ENCODE measurements around the gene EGR2. TPM values are rescaled to one million over a fixed set of nuclear protein-coding genes. Genes with fewer than 3 reads are reported as not detected.

Gene EGR2
- total RNA-seq, 1 experiment from 2014 or later, result 2.6 TPM

GRCh38 chr10:62811159-62811875, 4.8 kb downstream of the EGR2 start:
- Histone ChIP-seq H4K8ac (replicated peaks; ENCODE audit: insufficient read length, low read depth, low read length) (no peak overlapping the region), H2BK5ac (ENCODE audit: insufficient read length, low read length) (no peak overlapping the region), H3K56ac (ENCODE audit: insufficient read length, low read depth, low read length) (no peak overlapping the region), H2BK15ac (ENCODE audit: low read depth, low read length) (no peak overlapping the region), H3K79me1 (ENCODE audit: insufficient read depth, low read depth, low read length, poor library complexity, severe bottlenecking) (no peaks in the 10 kb centered on the region), H3K23me2 (ENCODE audit: insufficient read length, low read depth, low read length, poor library complexity, severe bottlenecking) (peaks cover 17% of the 10 kb centered on the region), H3K4me2 (ENCODE audit: insufficient read depth, insufficient read length, low read length) (no peak overlapping the region), H3K79me2 (ENCODE audit: insufficient read depth, low read length) (peaks cover 3% of the 10 kb centered on the region; the same call in 1 of the 2 replicates), H2BK20ac (ENCODE audit: low read depth, low read length, poor library complexity, severe bottlenecking) (no peak overlapping the region), H2BK120ac (ENCODE audit: low read depth, low read length, poor library complexity, severe bottlenecking) (no peak overlapping the region), H3K9ac (ENCODE audit: extremely low read depth, insufficient read length, low read length) (no peak overlapping the region), H3K9me3 (ENCODE audit: control insufficient read depth, low read depth, low read length) (no peaks in the 10 kb centered on the region), H2BK12ac (ENCODE audit: insufficient read length, low read depth, low read length) (no peak overlapping the region), H4K20me1 (ENCODE audit: control insufficient read depth, insufficient read depth, insufficient read length) (no peaks in the 10 kb centered on the region), H3K27me3 (ENCODE audit: insufficient read depth, low read length) (peaks cover 18% of the 10 kb centered on the region; the same call in 1 of the 2 replicates), H2AFZ (ENCODE audit: low read length) (no peak overlapping the region), H4K5ac (ENCODE audit: insufficient read length, low read depth, low read length) (no peak overlapping the region), H3K27ac (ENCODE audit: insufficient read length, low read depth, low read length) (no peak overlapping the region), H3K4me1 (ENCODE audit: insufficient read depth, low read length) (no peaks in the 10 kb centered on the region), H3K23ac (ENCODE audit: insufficient read length, low read depth, low read length) (no peak overlapping the region), H3K14ac (ENCODE audit: insufficient read depth, low read length) (no peak overlapping the region), H4K91ac (ENCODE audit: insufficient read length, low read depth, low read length) (no peak overlapping the region), H3T11ph (ENCODE audit: low read length) (no peak overlapping the region), H3K4ac (ENCODE audit: low read depth, low read length) (no peak overlapping the region), H2AK5ac (ENCODE audit: insufficient read length, low read length) (no peak overlapping the region), H3K18ac (ENCODE audit: insufficient read length, low read depth, low read length) (no peak overlapping the region)
- no peak for DNase-seq
- Mint-ChIP-seq H3K4me3 (no peak overlapping the region), H3K9me3 (peaks cover 0 to 4% of the 10 kb centered on the region in 2 experiments; a peak in 2 of 5 replicates), H3K27me3 (ENCODE audit: low read depth) (peaks cover 50% of the 10 kb centered on the region), H3K4me1 (peaks cover 25 to 31% of the 10 kb centered on the region in 2 experiments), H3K27ac (no peak overlapping the region), H3K36me3 (ENCODE audit: insufficient read depth in 1 of 3, low read depth in 3 of 3) (peaks cover 2 to 14% (median 10%) of the 10 kb centered on the region in 3 experiments; a peak in 6 of 7 replicates)
- WGBS (ENCODE audit: extremely low coverage, insufficient read length, low lambda C conversion rate), result no CpG with 5 or more reads among the region's 10 CpGs
- TF ChIP-seq CTCF (conservative IDR thresholded peaks at IDR 0.05), result no peak

Measured in H9 (cell line).